HTR-8/SVneo (cell line): ENCODE measurements around the gene RBM26.
"Not testable (repeated sequence)": the region's sequence is repeated elsewhere in the genome, so short reads cannot be mapped to it uniquely, and the experiment has no call there.

Experiments
- DNase-seq: peaks from one replicate; pipeline ENCODE4 v3.0.0; 2011; ENCODE audit warnings: low spot score, mixed read lengths; ENCODE audit not compliant: insufficient read length
- FAIRE-seq: peaks from 2 replicates; lab custom pipeline; 2011; peaks lifted over from hg19 to GRCh38; lab: Jason Lieb, UNC

The RBM26 gene

GRCh38 chr13:79389026-79389425 is 17.0 kb downstream of the RBM26 start:
- DNase-seq = no peak
- FAIRE-seq = no peak

GRCh38 chr13:79387853-79388252 is 18.2 kb downstream of the RBM26 start:
- no peak for DNase-seq
- no peak for FAIRE-seq

GRCh38 chr13:79386125-79386826 is 19.8 kb downstream of the RBM26 start:
- FAIRE-seq (no peak), DNase-seq (no peak)

GRCh38 chr13:79385694-79386093 is 20.4 kb downstream of the RBM26 start:
- no peak for FAIRE-seq
- DNase-seq = no peak

GRCh38 chr13:79384022-79384610 is 21.9 kb downstream of the RBM26 start:
- DNase-seq = no peak

GRCh38 chr13:79382545-79383275 is 23.3 kb downstream of the RBM26 start:
- FAIRE-seq = no peak

More at GRCh38 chr13:79384022-79384610, 21.9 kb downstream of the RBM26 start:
- no peak for FAIRE-seq

GRCh38 chr13:79380997-79381396 is 25.1 kb downstream of the RBM26 start:
- FAIRE-seq (no peak), DNase-seq (no peak)

More at GRCh38 chr13:79382545-79383275, 23.3 kb downstream of the RBM26 start:
- no peak for DNase-seq

- DNase-seq = no peak
- no peak for FAIRE-seq
Measured at GRCh38 chr13:79379274-79379673, 26.8 kb downstream of the RBM26 start.

- no peak for FAIRE-seq
Measured at GRCh38 chr13:79376843-79377242, 29.2 kb downstream of the RBM26 start.

GRCh38 chr13:79374578-79374977 is 31.5 kb downstream of the RBM26 start:
- no peak for DNase-seq
- no peak for FAIRE-seq

More at GRCh38 chr13:79376843-79377242, 29.2 kb downstream of the RBM26 start:
- DNase-seq = no peak

- no peak for FAIRE-seq
- no peak for DNase-seq
Measured at GRCh38 chr13:79373916-79374315, 32.1 kb downstream of the RBM26 start.

GRCh38 chr13:79369226-79369625 is 36.8 kb downstream of the RBM26 start:
- no peak for FAIRE-seq

GRCh38 chr13:79365981-79366380 is 40.1 kb downstream of the RBM26 start:
- no peak for DNase-seq
- no peak for FAIRE-seq

More at GRCh38 chr13:79369226-79369625, 36.8 kb downstream of the RBM26 start:
- DNase-seq = no peak

- no peak for FAIRE-seq
- DNase-seq = no peak
Measured at GRCh38 chr13:79361299-79361698, 44.8 kb downstream of the RBM26 start.

- DNase-seq = no peak
- no peak for FAIRE-seq
Measured at GRCh38 chr13:79360095-79360494, 46.0 kb downstream of the RBM26 start.

GRCh38 chr13:79359064-79359463 is 47.0 kb downstream of the RBM26 start:
- no peak for FAIRE-seq

GRCh38 chr13:79354285-79354684 is 51.8 kb downstream of the RBM26 start:
- no peak for DNase-seq
- no peak for FAIRE-seq

More at GRCh38 chr13:79359064-79359463, 47.0 kb downstream of the RBM26 start:
- no peak for DNase-seq

GRCh38 chr13:79353693-79354092 is 52.4 kb downstream of the RBM26 start:
- FAIRE-seq (no peak), DNase-seq (no peak)

GRCh38 chr13:79352107-79352506 is 53.9 kb downstream of the RBM26 start:
- no peak for DNase-seq
- FAIRE-seq = no peak

- not testable (repeated sequence) for FAIRE-seq, DNase-seq
Measured at GRCh38 chr13:79349608-79350007, 56.4 kb downstream of the RBM26 start.

- FAIRE-seq = no peak
Measured at GRCh38 chr13:79349011-79349410, 57.0 kb downstream of the RBM26 start.

More at GRCh38 chr13:79349011-79349410, 57.0 kb downstream of the RBM26 start:
- DNase-seq = no peak
